ENCODE data around the gene SMCO3.

SMCO3 gene

GRCh38 chr12:14843425-14843887 lies 29.5 kb upstream of the SMCO3 start, which contains the start of gene ART4:
ART4 (minus strand) TSS chr12:14843526; CDS start chr12:14843113, 413 bp downstream.
- TF ChIP-seq, protein P1, sequence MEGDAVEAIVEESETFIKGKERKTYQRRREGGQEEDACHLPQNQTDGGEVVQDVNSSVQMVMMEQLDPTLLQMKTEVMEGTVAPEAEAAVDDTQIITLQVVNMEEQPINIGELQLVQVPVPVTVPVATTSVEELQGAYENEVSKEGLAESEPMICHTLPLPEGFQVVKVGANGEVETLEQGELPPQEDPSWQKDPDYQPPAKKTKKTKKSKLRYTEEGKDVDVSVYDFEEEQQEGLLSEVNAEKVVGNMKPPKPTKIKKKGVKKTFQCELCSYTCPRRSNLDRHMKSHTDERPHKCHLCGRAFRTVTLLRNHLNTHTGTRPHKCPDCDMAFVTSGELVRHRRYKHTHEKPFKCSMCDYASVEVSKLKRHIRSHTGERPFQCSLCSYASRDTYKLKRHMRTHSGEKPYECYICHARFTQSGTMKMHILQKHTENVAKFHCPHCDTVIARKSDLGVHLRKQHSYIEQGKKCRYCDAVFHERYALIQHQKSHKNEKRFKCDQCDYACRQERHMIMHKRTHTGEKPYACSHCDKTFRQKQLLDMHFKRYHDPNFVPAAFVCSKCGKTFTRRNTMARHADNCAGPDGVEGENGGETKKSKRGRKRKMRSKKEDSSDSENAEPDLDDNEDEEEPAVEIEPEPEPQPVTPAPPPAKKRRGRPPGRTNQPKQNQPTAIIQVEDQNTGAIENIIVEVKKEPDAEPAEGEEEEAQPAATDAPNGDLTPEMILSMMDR (IDR thresholded peaks at IDR 0.05; ENCODE audit: low read depth, low read length), result no peak
- peak within 1 kb of the TSS in 1 of 2 donors; percentile 24 for H3K4me3 ChIP-seq (replicated peaks in 1 of 2; ENCODE audit: low read depth in 2 of 2, low read length in 2 of 2)
- DNase-seq (ENCODE audit: low read depth in 2 of 2), result peak in 1 of 2 donors; percentile 73

DNA sequence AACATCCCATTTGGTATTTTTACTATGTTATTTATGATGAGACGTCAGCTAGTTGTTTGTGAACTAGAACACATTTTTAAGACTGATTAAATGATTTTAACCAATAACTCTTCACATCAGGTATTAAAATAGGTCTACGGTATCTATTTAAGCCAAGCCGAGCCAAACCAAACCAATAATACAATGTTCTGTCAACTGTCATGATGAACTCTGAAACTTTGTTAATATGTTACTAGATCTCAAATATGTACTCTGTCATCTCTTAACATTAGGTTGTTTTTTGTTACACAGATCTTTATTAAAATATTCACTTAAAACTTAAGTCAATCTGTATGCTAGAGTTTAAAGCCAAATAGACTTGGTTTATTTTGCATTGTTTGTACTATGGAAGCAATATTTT lies 28.3 kb upstream of the SMCO3 start:
- H3K4me3 ChIP-seq (replicated peaks in 1 of 2; ENCODE audit: low read depth in 2 of 2, low read length in 2 of 2), result peak overlapping the region in 1 of 2 donors; percentile 24
- TF ChIP-seq, protein P1 (IDR thresholded peaks at IDR 0.05; ENCODE audit: low read depth, low read length), result no peak
- DNase-seq (ENCODE audit: low read depth in 2 of 2), result no peak

DNA sequence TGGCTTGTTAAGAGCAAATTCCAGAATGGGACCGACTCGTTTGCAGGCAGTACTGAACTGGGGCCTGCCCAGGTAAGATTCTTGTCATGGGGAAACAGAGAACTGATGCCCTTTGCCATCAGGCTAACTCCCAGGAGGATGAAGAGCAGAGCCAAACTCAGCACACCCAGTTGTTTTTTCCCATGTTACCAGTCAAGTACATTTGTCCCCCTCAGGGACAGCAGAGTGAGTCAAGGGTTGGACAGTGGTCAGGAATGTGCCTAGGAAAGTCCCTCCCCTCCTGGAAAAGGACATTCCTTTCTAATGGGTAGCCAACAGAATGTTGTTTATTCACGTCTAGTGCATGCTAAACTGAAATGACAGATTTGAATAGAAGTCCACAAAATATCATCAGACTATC lies 27.8 kb upstream of the SMCO3 start:
- TF ChIP-seq, protein P1 (IDR thresholded peaks at IDR 0.05; ENCODE audit: low read depth, low read length), result no peak
- H3K4me3 ChIP-seq (replicated peaks in 1 of 2; ENCODE audit: low read depth in 2 of 2, low read length in 2 of 2), result peak overlapping the region in 1 of 2 donors; percentile 24
- peak; percentile 81 to 92 for DNase-seq (ENCODE audit: low read depth in 2 of 2)

GRCh38 chr12:14840616-14841015 lies 26.6 kb upstream of the SMCO3 start:
- TF ChIP-seq, protein P1 (IDR thresholded peaks at IDR 0.05; ENCODE audit: low read depth, low read length), result no peak
- H3K4me3 ChIP-seq (replicated peaks in 1 of 2; ENCODE audit: low read depth in 2 of 2, low read length in 2 of 2), result no peak overlapping the region
- no peak for DNase-seq (ENCODE audit: low read depth in 2 of 2)

DNA sequence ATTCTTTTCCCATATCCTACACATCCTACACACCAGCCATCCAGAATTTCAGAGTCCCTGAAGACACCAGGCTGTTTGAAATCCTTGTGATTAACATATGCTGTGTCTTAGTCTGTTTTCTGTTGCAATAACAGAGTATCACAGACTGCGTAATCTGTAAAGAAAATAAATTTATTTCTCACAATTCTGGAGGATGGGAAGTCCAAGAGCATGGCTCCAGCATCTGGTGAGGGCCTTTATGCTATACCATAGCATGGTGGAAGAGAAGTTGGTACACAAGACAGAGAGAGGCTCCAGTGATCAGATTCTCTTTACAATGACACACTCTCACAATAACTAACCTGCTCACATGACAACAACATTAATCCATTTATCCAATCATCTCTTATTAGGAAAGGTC lies 25.3 kb upstream of the SMCO3 start:
- no peak overlapping the region for H3K4me3 ChIP-seq (replicated peaks in 1 of 2; ENCODE audit: low read depth in 2 of 2, low read length in 2 of 2)
- TF ChIP-seq, protein P1 (IDR thresholded peaks at IDR 0.05; ENCODE audit: low read depth, low read length), result no peak
- DNase-seq (ENCODE audit: low read depth in 2 of 2), result no peak

DNA sequence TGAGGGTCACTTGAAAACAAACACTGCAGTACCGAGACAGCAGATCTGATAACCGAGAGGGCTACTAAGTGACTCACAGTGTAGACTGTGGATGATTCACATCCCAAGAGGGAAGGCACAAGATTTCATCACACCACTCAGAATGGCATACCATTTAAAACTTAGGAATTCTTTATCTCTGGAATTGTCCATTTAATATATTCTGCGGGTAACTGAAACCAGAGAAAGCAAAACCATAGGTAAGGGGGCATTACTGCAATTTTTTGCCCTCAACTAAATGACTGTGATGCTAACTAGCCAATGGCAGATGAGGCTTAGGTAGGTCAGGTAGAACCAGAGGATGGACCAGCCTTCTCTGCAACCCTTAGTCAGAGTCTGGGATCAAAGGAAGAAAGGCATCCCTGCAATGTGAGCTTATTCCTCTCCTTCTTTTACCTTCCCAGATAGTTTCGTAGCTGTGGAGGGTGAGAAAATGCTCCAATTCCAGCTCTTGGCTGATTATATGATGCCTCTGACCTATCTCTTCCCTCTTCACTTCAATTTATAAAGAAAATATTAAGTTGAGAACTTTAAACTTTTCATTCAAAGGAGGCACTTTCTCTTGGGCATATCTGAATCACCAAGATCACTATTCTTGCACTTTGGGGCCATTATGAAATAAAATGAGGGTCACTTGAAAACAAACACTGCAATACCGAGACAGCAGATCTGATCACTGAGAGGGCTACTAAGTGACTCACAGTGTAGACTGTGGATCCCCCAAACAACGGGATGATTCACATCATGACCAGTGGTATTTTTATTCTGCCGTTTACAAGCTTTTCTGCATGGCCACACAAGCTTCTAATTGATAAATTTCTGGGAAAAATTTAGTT lies 22.6 kb upstream of the SMCO3 start:
- TF ChIP-seq, protein P1 (IDR thresholded peaks at IDR 0.05; ENCODE audit: low read depth, low read length), result no peak
- peak overlapping the region in 1 of 2 donors; percentile 22 for H3K4me3 ChIP-seq (replicated peaks in 1 of 2; ENCODE audit: low read depth in 2 of 2, low read length in 2 of 2)
- peak; percentile 85 to 96 for DNase-seq (ENCODE audit: low read depth in 2 of 2)
